NOMO-1 (cell line): ENCODE measurements around the gene NOL4L.
A peak's percentile ranks its signal among the peaks of the same experiment; 100 is the strongest.
"Not testable (repeated sequence)": the region's sequence is repeated elsewhere in the genome, so short reads cannot be mapped to it uniquely, and the experiment has no call there.

Experiments
- DNase-seq, 2 experiments: peaks; one replicate each; lab custom pipeline; 2025; ENCODE audit not compliant: unreplicated experiment in 2 of 2; lab: John Stamatoyannopoulos, UW

NOL4L gene

GRCh38 chr20:32597714-32598113 lies 12.6 kb upstream of the NOL4L start:
- DNase-seq: no peak

- no peak for DNase-seq
Measured at GRCh38 chr20:32596681-32597252, 11.6 kb upstream of the NOL4L start.

GRCh38 chr20:32595143-32595542 lies 10.0 kb upstream of the NOL4L start:
- no peak for DNase-seq

- not testable (repeated sequence) for DNase-seq
Measured at GRCh38 chr20:32594669-32595068, 9.5 kb upstream of the NOL4L start.

- no peak for DNase-seq
Measured at GRCh38 chr20:32594204-32594603, 9.1 kb upstream of the NOL4L start.

- not testable (repeated sequence) for DNase-seq
Measured at GRCh38 chr20:32592616-32593015, 7.5 kb upstream of the NOL4L start.

- DNase-seq: no peak
Measured at GRCh38 chr20:32592022-32592421, 6.9 kb upstream of the NOL4L start.

- DNase-seq: no peak
Measured at GRCh38 chr20:32589769-32590168, 4.6 kb upstream of the NOL4L start.

- no peak for DNase-seq
Measured at GRCh38 chr20:32589256-32589655, 4.1 kb upstream of the NOL4L start.

- DNase-seq: no peak
Measured at GRCh38 chr20:32588040-32588439, 2.9 kb upstream of the NOL4L start.

GRCh38 chr20:32586291-32586690 lies 1.2 kb upstream of the NOL4L start:
- no peak for DNase-seq

- peak in 1 of 2 experiments; percentile 7 for DNase-seq
Measured at GRCh38 chr20:32585586-32586127, 524 bp upstream of the NOL4L start.

- DNase-seq: no peak
Measured at GRCh38 chr20:32583581-32584070, 1.5 kb downstream of the NOL4L start.

GRCh38 chr20:32582659-32583580 lies 2.2 kb downstream of the NOL4L start:
- peak; percentile 23 to 25 for DNase-seq

- DNase-seq: no peak
Measured at GRCh38 chr20:32581839-32582658, 3.1 kb downstream of the NOL4L start.

- peak; percentile 27 to 65 for DNase-seq
Measured at GRCh38 chr20:32580970-32581838, 3.9 kb downstream of the NOL4L start.

GRCh38 chr20:32580219-32580969 lies 4.7 kb downstream of the NOL4L start:
- no peak for DNase-seq

GRCh38 chr20:32578840-32579390 lies 6.2 kb downstream of the NOL4L start:
- DNase-seq: no peak

GRCh38 chr20:32578062-32578461 lies 7.1 kb downstream of the NOL4L start:
- DNase-seq: not testable (repeated sequence)
